Measurements from ENCODE around the gene CPNE4.

- TF ChIP-seq EZH2 (IDR thresholded peaks at IDR 0.05) (no peak), POLR2AphosphoS5 (IDR thresholded peaks at IDR 0.05; ENCODE audit: borderline replicate concordance, low read depth, low read length) (peak; percentile 61; the same call in 1 of the 2 replicates), FOXP2 (optimal IDR thresholded peaks at IDR 0.05; ENCODE audit: control extremely low read depth, extremely low read length, insufficient read depth) (no peak)
Observed at GRCh38 chr3:131762981-131763564, 271.7 kb downstream of the CPNE4 start.

All from SK-N-MC (cell line).